Stimulated activated naive B cell treated with anti-CD40 and anti-IgM and Interleukin-4, amounts not matched to agents 10 μg/mL and 1 μg/mL and 100 μg/mL, for 72 hours (primary cell): ENCODE results near the gene ITIH4.
A peak's percentile ranks its signal among the peaks of the same experiment; 100 is the strongest.
"Not testable (repeated sequence)": the region's sequence is repeated elsewhere in the genome, so short reads cannot be mapped to it uniquely, and the experiment has no call there.

Experiments used
- ATAC-seq, 2 donors: fragments of 150-1000 bp; cut with Tn5 transposase; replicated peaks; 2 replicates each; pipeline ENCODE4 v1.10.0; 2021; ENCODE audit warnings: moderate library complexity in 1 of 2
- DNase-seq: peaks from one replicate; pipeline ENCODE4 v3.0.0; 2021
- H3K27ac Mint-ChIP-seq: one replicate; pipeline ENCODE4 v1.8.0; 2022; ENCODE audit warnings: mild to moderate bottlenecking, mixed read lengths
- H3K27me3 Mint-ChIP-seq, 2 donors: one replicate each; pipeline ENCODE4 v1.8.0; 2022; ENCODE audit warnings: mixed read lengths in 2 of 2
- H3K36me3 Mint-ChIP-seq, 2 donors: one replicate each; pipeline ENCODE4 v1.8.0; 2022; ENCODE audit warnings: mixed read lengths in 2 of 2, mild to moderate bottlenecking in 1 of 2
- H3K4me1 Mint-ChIP-seq, 2 donors: one replicate each; pipeline ENCODE4 v1.8.0; 2022; ENCODE audit warnings: mixed read lengths in 2 of 2, mild to moderate bottlenecking in 1 of 2
- H3K4me3 Mint-ChIP-seq, 2 donors: one replicate each; pipeline ENCODE4 v1.8.0; 2022; ENCODE audit warnings: mild to moderate bottlenecking in 2 of 2, mixed read lengths in 2 of 2, moderate library complexity in 1 of 2
- H3K9me3 Mint-ChIP-seq, 2 donors: one replicate each; pipeline ENCODE4 v1.8.0; 2022; ENCODE audit warnings: mixed read lengths in 2 of 2, mild to moderate bottlenecking in 1 of 2

The ITIH4 gene

GRCh38 chr3:52783211-52783555 is 47.3 kb downstream of the ITIH4 start:
- Mint-ChIP-seq H3K4me3 (no peak overlapping the region), H3K27me3 (no peaks in the 10 kb centered on the region), H3K27ac (no peak overlapping the region), H3K36me3 (no peaks in the 10 kb centered on the region), H3K9me3 (no peaks in the 10 kb centered on the region), H3K4me1 (peaks cover 16 to 23% of the 10 kb centered on the region in 2 donors)
- ATAC-seq (no peak), DNase-seq (no peak)

- DNase-seq (no peak), ATAC-seq (no peak)
- Mint-ChIP-seq H3K9me3 (no peaks in the 10 kb centered on the region), H3K27ac (no peak overlapping the region), H3K36me3 (no peaks in the 10 kb centered on the region), H3K27me3 (no peaks in the 10 kb centered on the region), H3K4me3 (no peak overlapping the region), H3K4me1 (peaks cover 17 to 23% of the 10 kb centered on the region in 2 donors)
Measured at GRCh38 chr3:52782412-52783210, 47.9 kb downstream of the ITIH4 start.

DNA sequence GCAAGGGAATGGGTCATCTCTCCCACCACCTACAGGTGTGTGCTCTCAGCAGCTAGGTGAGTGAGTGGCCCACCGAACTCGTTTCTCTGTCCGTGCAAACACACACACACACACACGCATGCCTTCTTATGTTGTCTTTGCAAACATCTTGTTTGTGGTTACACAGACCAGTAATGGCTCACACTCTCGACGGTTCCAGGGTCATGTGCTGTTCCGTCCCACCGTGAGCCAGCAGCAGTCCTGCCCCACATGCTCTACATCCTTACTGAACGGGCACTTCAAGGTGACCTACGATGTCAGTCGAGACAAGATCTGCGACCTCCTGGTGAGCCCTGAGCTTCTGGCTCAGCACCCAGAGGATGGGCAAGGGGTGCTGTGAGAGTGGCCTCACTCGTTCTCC is 48.7 kb downstream of the ITIH4 start:
- no peaks in the 10 kb centered on the region for H3K36me3 Mint-ChIP-seq
- ATAC-seq (no peak), DNase-seq (no peak)
- H3K9me3 Mint-ChIP-seq = no peaks in the 10 kb centered on the region
- no peak overlapping the region for H3K27ac Mint-ChIP-seq
- no peaks in the 10 kb centered on the region for H3K27me3 Mint-ChIP-seq
- peaks cover 17 to 23% of the 10 kb centered on the region in 2 donors for H3K4me1 Mint-ChIP-seq
- H3K4me3 Mint-ChIP-seq = no peak overlapping the region

DNA sequence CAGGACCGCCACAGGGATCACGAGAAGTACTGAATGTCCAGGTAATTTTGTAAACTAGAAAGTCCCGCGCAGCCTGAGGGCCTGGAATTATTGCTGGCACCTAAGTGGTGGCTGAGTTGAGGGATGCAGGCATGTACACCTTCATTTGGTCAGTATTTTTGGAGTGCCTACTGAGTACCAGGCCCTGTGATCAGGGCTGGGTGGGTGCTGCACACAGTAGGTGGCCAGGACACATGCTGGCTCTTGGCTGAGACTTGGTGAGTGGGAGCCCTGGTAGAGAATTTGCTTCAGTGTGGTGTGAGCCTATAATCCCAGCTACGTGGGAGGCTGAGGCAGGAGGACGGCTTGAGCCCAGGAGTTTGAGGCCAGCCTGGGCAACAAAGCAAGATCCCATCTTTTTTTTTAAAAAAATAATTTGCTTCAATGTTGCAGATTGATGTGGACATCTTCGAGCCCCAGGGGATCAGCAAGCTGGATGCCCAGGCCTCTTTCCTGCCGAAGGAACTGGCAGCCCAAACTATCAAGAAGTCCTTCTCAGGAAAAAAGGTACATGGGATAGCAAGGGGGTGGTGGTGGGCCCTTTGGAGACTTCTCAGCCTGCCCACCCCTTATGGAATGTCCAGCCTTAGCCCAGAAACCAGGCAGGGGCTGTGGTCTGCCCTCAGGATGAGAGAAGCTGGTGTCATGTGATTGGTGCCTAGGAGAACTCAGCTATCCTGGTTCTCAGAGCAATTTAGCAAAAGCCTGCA is 50.5 kb downstream of the ITIH4 start:
- H3K27ac Mint-ChIP-seq = peak overlapping the region; percentile 97
- ATAC-seq (no peak), DNase-seq (no peak)
- H3K9me3 Mint-ChIP-seq = no peaks in the 10 kb centered on the region
- H3K4me1 Mint-ChIP-seq = peaks cover 17 to 23% of the 10 kb centered on the region in 2 donors
- H3K36me3 Mint-ChIP-seq = no peaks in the 10 kb centered on the region
- H3K27me3 Mint-ChIP-seq = no peaks in the 10 kb centered on the region
- H3K4me3 Mint-ChIP-seq = peak overlapping the region in 1 of 2 donors; percentile 31

- H3K27ac Mint-ChIP-seq = peak overlapping the region; percentile 97
- peak; percentile 96 to 97 for ATAC-seq
- no peaks in the 10 kb centered on the region for H3K36me3 Mint-ChIP-seq
- DNase-seq = peak; percentile 65
- no peaks in the 10 kb centered on the region for H3K9me3 Mint-ChIP-seq
- peaks cover 17 to 23% of the 10 kb centered on the region in 2 donors for H3K4me1 Mint-ChIP-seq
- peak overlapping the region in 1 of 2 donors; percentile 31 for H3K4me3 Mint-ChIP-seq
- H3K27me3 Mint-ChIP-seq = no peaks in the 10 kb centered on the region
Measured at GRCh38 chr3:52779011-52779836, 51.2 kb downstream of the ITIH4 start.

- Mint-ChIP-seq H3K36me3 (no peaks in the 10 kb centered on the region), H3K27me3 (no peaks in the 10 kb centered on the region), H3K4me3 (no peak overlapping the region), H3K27ac (peak overlapping the region; percentile 83), H3K9me3 (no peaks in the 10 kb centered on the region), H3K4me1 (peaks cover 17 to 23% of the 10 kb centered on the region in 2 donors)
- ATAC-seq = no peak
- no peak for DNase-seq
Measured at GRCh38 chr3:52777959-52778805, 52.3 kb downstream of the ITIH4 start.

- Mint-ChIP-seq H3K27me3 (no peaks in the 10 kb centered on the region), H3K27ac (peak within 1 kb of the TSS; percentile 44), H3K4me1 (peaks cover 17 to 23% of the 10 kb centered on the region in 2 donors), H3K4me3 (no peak within 1 kb of the TSS), H3K9me3 (no peaks in the 10 kb centered on the region), H3K36me3 (no peaks in the 10 kb centered on the region)
- ATAC-seq (no peak), DNase-seq (no peak)
Measured at GRCh38 chr3:52777127-52777958, 53.1 kb downstream of the ITIH4 start, which contains the start of gene ITIH1. ITIH1 (plus strand) TSS chr3:52777599; CDS start chr3:52777616, 17 bp downstream.

GRCh38 chr3:52776486-52776885 is 54.0 kb downstream of the ITIH4 start:
- H3K36me3 Mint-ChIP-seq, H3K9me3 Mint-ChIP-seq, DNase-seq, ATAC-seq, H3K27ac Mint-ChIP-seq, H3K27me3 Mint-ChIP-seq, H3K4me3 Mint-ChIP-seq: not testable (repeated sequence)
- H3K4me1 Mint-ChIP-seq = peaks cover 17 to 26% of the 10 kb centered on the region in 2 donors

DNA sequence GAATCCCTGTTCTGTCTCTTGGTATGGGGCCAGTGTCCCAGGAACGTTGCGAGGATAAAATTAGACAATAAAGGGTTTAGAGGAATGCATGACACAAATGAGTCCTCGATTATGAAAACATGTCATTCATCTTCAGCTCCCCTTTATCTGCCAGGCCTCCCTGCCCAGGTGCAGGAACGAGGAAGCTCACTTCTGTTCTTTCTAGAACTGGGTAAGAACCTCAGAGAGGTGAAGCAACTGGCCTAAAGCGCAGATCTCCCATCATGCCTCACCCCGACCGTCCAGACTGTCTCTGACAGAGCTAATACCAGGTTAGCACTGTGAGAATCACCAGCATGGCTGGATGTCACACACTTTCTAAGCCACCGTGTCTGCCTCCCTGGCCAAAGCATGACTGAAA is 54.6 kb downstream of the ITIH4 start:
- H3K27me3 Mint-ChIP-seq = no peaks in the 10 kb centered on the region
- ATAC-seq = no peak
- H3K4me1 Mint-ChIP-seq = peaks cover 19 to 25% of the 10 kb centered on the region in 2 donors
- H3K36me3 Mint-ChIP-seq = no peaks in the 10 kb centered on the region
- H3K4me3 Mint-ChIP-seq = no peak overlapping the region
- H3K27ac Mint-ChIP-seq = peak overlapping the region; percentile 43
- H3K9me3 Mint-ChIP-seq = no peaks in the 10 kb centered on the region
- no peak for DNase-seq

DNA sequence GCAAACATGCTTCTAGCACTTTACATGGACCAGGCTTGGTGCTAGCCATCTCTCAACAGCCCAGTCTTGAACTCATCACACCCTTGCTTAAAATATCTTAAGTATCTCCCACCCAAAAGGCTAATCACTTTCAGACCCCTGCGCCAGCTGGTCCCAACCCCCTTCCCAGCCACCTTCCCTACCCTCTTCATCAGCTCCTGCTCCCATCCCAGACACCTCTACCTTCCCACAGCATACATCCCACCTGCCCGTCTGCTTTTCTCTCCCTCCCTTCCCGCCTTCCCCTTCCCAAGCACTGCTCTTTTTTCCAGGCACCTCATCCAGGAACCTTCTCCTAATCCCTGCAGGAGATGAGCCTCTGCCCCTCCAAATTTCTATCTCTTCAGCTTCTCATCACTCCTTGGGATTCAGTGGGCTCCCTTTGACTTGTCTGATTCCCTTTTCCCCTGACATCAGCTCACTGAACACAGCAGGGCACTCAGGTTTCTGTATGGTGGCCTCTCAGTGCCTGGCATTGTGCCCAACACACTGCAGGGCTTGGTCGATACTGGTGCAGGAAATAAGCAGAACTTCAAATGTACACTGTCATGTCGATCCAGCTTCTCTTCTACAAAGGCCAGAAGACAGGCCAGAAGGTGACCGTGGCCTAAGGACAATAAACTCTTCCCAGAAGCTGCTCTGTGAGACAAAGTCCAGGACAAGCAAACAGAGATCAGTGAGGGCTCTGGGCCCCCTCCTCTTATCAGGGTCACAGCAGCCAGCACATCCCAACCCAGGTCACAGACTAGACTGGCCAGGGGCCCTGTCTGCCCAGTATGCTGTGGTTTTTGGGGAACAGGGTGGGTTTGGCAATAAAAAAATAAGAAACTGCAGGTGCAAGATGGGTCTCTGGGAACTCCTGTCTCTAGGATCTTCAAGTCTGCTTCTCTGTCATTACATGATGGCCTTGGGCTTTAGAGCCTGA is 55.3 kb downstream of the ITIH4 start:
- Mint-ChIP-seq H3K36me3 (no peaks in the 10 kb centered on the region), H3K27ac (no peak overlapping the region), H3K4me3 (no peak overlapping the region), H3K27me3 (no peaks in the 10 kb centered on the region), H3K9me3 (no peaks in the 10 kb centered on the region), H3K4me1 (peaks cover 19 to 25% of the 10 kb centered on the region in 2 donors)
- DNase-seq (no peak), ATAC-seq (no peak)

- Mint-ChIP-seq H3K27ac (no peak overlapping the region), H3K27me3 (no peaks in the 10 kb centered on the region), H3K9me3 (no peaks in the 10 kb centered on the region), H3K36me3 (no peaks in the 10 kb centered on the region), H3K4me3 (no peak overlapping the region), H3K4me1 (peaks cover 21 to 26% of the 10 kb centered on the region in 2 donors)
- DNase-seq (no peak), ATAC-seq (no peak)
Measured at GRCh38 chr3:52774066-52774713, 56.3 kb downstream of the ITIH4 start.
